ENCODE results near the gene ADPRHL1.

ADPRHL1 gene

GRCh38 chr13:113359571-113359970 lies 93.7 kb downstream of the ADPRHL1 start:
- Histone ChIP-seq H3K79me2 (ENCODE audit: insufficient read depth, low read length) (no peaks in the 10 kb centered on the region), H3K4me3 (ENCODE audit: low read length, poor library complexity, severe bottlenecking) (no peak overlapping the region), H3K9ac (ENCODE audit: low read depth, low read length, poor library complexity, severe bottlenecking) (no peak overlapping the region), H3K36me3 (ENCODE audit: insufficient read depth, low read length) (no peaks in the 10 kb centered on the region), H3K4me1 (ENCODE audit: insufficient read depth, low read length, poor library complexity, severe bottlenecking) (no peaks in the 10 kb centered on the region), H3K9me3 (ENCODE audit: insufficient read depth, low read depth, low read length) (no peaks in the 10 kb centered on the region), H3K27me3 (ENCODE audit: insufficient read depth, low read length, poor library complexity, severe bottlenecking) (no peaks in the 10 kb centered on the region), H3F3A (ENCODE audit: low read depth) (no peaks in the 10 kb centered on the region), H2AFZ (ENCODE audit: low read length) (no peak overlapping the region), H4K20me1 (ENCODE audit: insufficient read depth, low read length, poor library complexity, severe bottlenecking) (no peaks in the 10 kb centered on the region), H3K4me2 (ENCODE audit: low read depth, low read length, poor library complexity, severe bottlenecking) (no peak overlapping the region), H3K9me2 (replicated peaks; ENCODE audit: low read depth, low read length) (no peaks in the 10 kb centered on the region)
- TF ChIP-seq CTCF (conservative IDR thresholded peaks at IDR 0.05; ENCODE audit: low read length), result no peak
- TF ChIP-seq EZH2phosphoT487 (IDR thresholded peaks at IDR 0.05; ENCODE audit: borderline replicate concordance), result no peak

GRCh38 chr13:113358653-113359190 lies 94.6 kb downstream of the ADPRHL1 start:
- Histone ChIP-seq H3K36me3 (ENCODE audit: insufficient read depth, low read length) (no peaks in the 10 kb centered on the region), H3K4me2 (ENCODE audit: low read depth, low read length, poor library complexity, severe bottlenecking) (no peak overlapping the region), H3K9me2 (replicated peaks; ENCODE audit: low read depth, low read length) (no peaks in the 10 kb centered on the region), H3K9me3 (ENCODE audit: insufficient read depth, low read depth, low read length) (no peaks in the 10 kb centered on the region), H2AFZ (ENCODE audit: low read length) (no peak overlapping the region), H3K9ac (ENCODE audit: low read depth, low read length, poor library complexity, severe bottlenecking) (no peak overlapping the region), H4K20me1 (ENCODE audit: insufficient read depth, low read length, poor library complexity, severe bottlenecking) (no peaks in the 10 kb centered on the region), H3F3A (ENCODE audit: low read depth) (no peaks in the 10 kb centered on the region), H3K79me2 (ENCODE audit: insufficient read depth, low read length) (no peaks in the 10 kb centered on the region), H3K4me3 (ENCODE audit: low read length, poor library complexity, severe bottlenecking) (no peak overlapping the region), H3K27me3 (ENCODE audit: insufficient read depth, low read length, poor library complexity, severe bottlenecking) (no peaks in the 10 kb centered on the region), H3K4me1 (ENCODE audit: insufficient read depth, low read length, poor library complexity, severe bottlenecking) (no peaks in the 10 kb centered on the region)
- no peak for TF ChIP-seq CTCF (conservative IDR thresholded peaks at IDR 0.05; ENCODE audit: low read length)
- no peak for TF ChIP-seq EZH2phosphoT487 (IDR thresholded peaks at IDR 0.05; ENCODE audit: borderline replicate concordance)

- Histone ChIP-seq H3K9ac (ENCODE audit: low read depth, low read length, poor library complexity, severe bottlenecking) (no peak overlapping the region), H3K9me2 (replicated peaks; ENCODE audit: low read depth, low read length) (no peaks in the 10 kb centered on the region), H2AFZ (ENCODE audit: low read length) (no peak overlapping the region), H3K9me3 (ENCODE audit: insufficient read depth, low read depth, low read length) (no peaks in the 10 kb centered on the region), H3K36me3 (ENCODE audit: insufficient read depth, low read length) (no peaks in the 10 kb centered on the region), H3K4me3 (ENCODE audit: low read length, poor library complexity, severe bottlenecking) (no peak overlapping the region), H3K4me1 (ENCODE audit: insufficient read depth, low read length, poor library complexity, severe bottlenecking) (no peaks in the 10 kb centered on the region), H3F3A (ENCODE audit: low read depth) (no peaks in the 10 kb centered on the region), H3K27me3 (ENCODE audit: insufficient read depth, low read length, poor library complexity, severe bottlenecking) (no peaks in the 10 kb centered on the region), H4K20me1 (ENCODE audit: insufficient read depth, low read length, poor library complexity, severe bottlenecking) (no peaks in the 10 kb centered on the region), H3K79me2 (ENCODE audit: insufficient read depth, low read length) (no peaks in the 10 kb centered on the region), H3K4me2 (ENCODE audit: low read depth, low read length, poor library complexity, severe bottlenecking) (no peak overlapping the region)
- no peak for TF ChIP-seq CTCF (conservative IDR thresholded peaks at IDR 0.05; ENCODE audit: low read length)
- no peak for TF ChIP-seq EZH2phosphoT487 (IDR thresholded peaks at IDR 0.05; ENCODE audit: borderline replicate concordance)
Measured at GRCh38 chr13:113357529-113357928, 95.8 kb downstream of the ADPRHL1 start.

Measured in Loucy (cell line).